ENCODE results near the gene PSME1.
A peak's percentile ranks its signal among the peaks of the same experiment; 100 is the strongest.

The PSME1 gene

DNA sequence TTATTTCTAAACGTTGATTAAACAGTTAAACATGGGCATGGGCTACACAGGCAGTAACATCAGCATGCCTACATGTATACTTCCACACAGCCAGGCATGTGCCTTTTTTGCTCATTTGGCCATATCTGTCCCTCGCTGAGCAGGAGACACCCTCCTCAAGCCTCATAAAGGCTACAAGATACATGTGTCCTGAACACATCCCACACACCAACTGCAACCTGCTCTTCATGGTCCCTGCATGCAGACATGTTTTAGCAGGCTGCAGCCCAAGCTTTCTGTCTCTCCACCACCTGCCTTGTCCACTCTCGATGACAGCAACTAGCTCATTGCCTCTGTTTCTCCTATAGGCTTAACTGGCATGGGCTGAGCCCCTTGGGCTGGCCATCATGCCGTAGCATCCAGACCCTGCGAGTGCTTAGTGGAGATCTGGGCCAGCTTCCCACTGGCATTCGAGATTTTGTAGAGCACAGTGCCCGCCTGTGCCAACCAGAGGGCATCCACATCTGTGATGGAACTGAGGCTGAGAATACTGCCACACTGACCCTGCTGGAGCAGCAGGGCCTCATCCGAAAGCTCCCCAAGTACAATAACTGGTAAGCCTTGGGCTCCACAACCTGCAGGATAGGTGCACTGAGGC lies 39.3 kb upstream of the PSME1 start:
- H3K9ac ChIP-seq (ENCODE audit: low read depth, low read length, poor library complexity), result no peak overlapping the region
- no peak overlapping the region for H2BK5ac ChIP-seq (ENCODE audit: low read length)
- H3K14ac ChIP-seq (ENCODE audit: low read length), result no peak overlapping the region
- H3K4me1 ChIP-seq (ENCODE audit: control insufficient read depth in 2 of 2, insufficient read depth in 1 of 2, low read depth in 1 of 2, low read length in 2 of 2), result peaks cover 11% of the 10 kb centered on the region in 2 donors
- no peak overlapping the region for H3K4me2 ChIP-seq (ENCODE audit: insufficient read depth, low read length, poor library complexity, severe bottlenecking)
- no peak for DNase-seq (ENCODE audit: low spot score)
- H2BK15ac ChIP-seq (ENCODE audit: low read length), result no peak overlapping the region
- no peak overlapping the region for H3K23ac ChIP-seq (ENCODE audit: low read depth, low read length, poor library complexity)
- no peak overlapping the region for H2BK12ac ChIP-seq (ENCODE audit: low read length)
- no peaks in the 10 kb centered on the region for H3K9me3 ChIP-seq (replicated peaks in 1 of 2; ENCODE audit: control insufficient read depth in 2 of 2, insufficient read depth in 1 of 2, low read depth in 1 of 2, low read length in 2 of 2)
- no peak overlapping the region for H2AFZ ChIP-seq (ENCODE audit: low read length)
- no peak overlapping the region for H2BK120ac ChIP-seq (ENCODE audit: low read depth, low read length)
- no peak overlapping the region for H3K18ac ChIP-seq (ENCODE audit: low read length)
- no peak overlapping the region for H3K4ac ChIP-seq (ENCODE audit: low read length)
- no peak overlapping the region for H4K8ac ChIP-seq (ENCODE audit: low read depth, low read length)
- no peak overlapping the region for H3K27ac ChIP-seq (replicated peaks; ENCODE audit: low read length)
- no peaks in the 10 kb centered on the region for H3K27me3 ChIP-seq (ENCODE audit: control insufficient read depth in 3 of 3, insufficient read depth in 3 of 3, low read depth in 1 of 3, low read length in 3 of 3)
- WGBS, 2 donors (ENCODE audit: extremely low coverage in 2 of 2, insufficient read length in 2 of 2, insufficient replicate concordance in 1 of 2), result no CpG with 5 or more reads among the region's 8 CpGs
- no peak overlapping the region for H2AK5ac ChIP-seq (ENCODE audit: low read depth, low read length)
- H3K4me3 ChIP-seq (ENCODE audit: low read length in 2 of 2), result no peak overlapping the region
- H3K79me1 ChIP-seq (ENCODE audit: low read depth, low read length), result no peaks in the 10 kb centered on the region
- peaks cover 18 to 31% of the 10 kb centered on the region in 2 donors for H3K36me3 ChIP-seq (replicated peaks in 1 of 2; ENCODE audit: control insufficient read depth in 2 of 2, insufficient read depth in 2 of 2, low read length in 2 of 2)
- no peak overlapping the region for H4K91ac ChIP-seq (ENCODE audit: low read depth, low read length, poor library complexity)

- Histone ChIP-seq H4K8ac (ENCODE audit: low read depth, low read length) (no peak overlapping the region), H3K4ac (ENCODE audit: low read length) (no peak overlapping the region), H4K91ac (ENCODE audit: low read depth, low read length, poor library complexity) (no peak overlapping the region), H3K27ac (replicated peaks; ENCODE audit: low read length) (no peak overlapping the region), H2BK120ac (ENCODE audit: low read depth, low read length) (no peak overlapping the region), H3K18ac (ENCODE audit: low read length) (no peak overlapping the region), H3K4me3 (ENCODE audit: low read length in 2 of 2) (no peak overlapping the region), H3K23ac (ENCODE audit: low read depth, low read length, poor library complexity) (peak overlapping the region; percentile 26), H3K36me3 (replicated peaks in 1 of 2; ENCODE audit: control insufficient read depth in 2 of 2, insufficient read depth in 2 of 2, low read length in 2 of 2) (peaks cover 27 to 40% of the 10 kb centered on the region in 2 donors), H3K14ac (ENCODE audit: low read length) (no peak overlapping the region), H2AFZ (ENCODE audit: low read length) (no peak overlapping the region), H2BK15ac (ENCODE audit: low read length) (no peak overlapping the region), H2AK5ac (ENCODE audit: low read depth, low read length) (no peak overlapping the region), H3K9ac (ENCODE audit: low read depth, low read length, poor library complexity) (peak overlapping the region; percentile 60), H3K4me1 (ENCODE audit: control insufficient read depth in 2 of 2, insufficient read depth in 1 of 2, low read depth in 1 of 2, low read length in 2 of 2) (peaks cover 11% of the 10 kb centered on the region in 2 donors), H3K79me1 (ENCODE audit: low read depth, low read length) (no peaks in the 10 kb centered on the region), H3K9me3 (replicated peaks in 1 of 2; ENCODE audit: control insufficient read depth in 2 of 2, insufficient read depth in 1 of 2, low read depth in 1 of 2, low read length in 2 of 2) (no peaks in the 10 kb centered on the region), H2BK12ac (ENCODE audit: low read length) (no peak overlapping the region), H2BK5ac (ENCODE audit: low read length) (no peak overlapping the region), H3K4me2 (ENCODE audit: insufficient read depth, low read length, poor library complexity, severe bottlenecking) (no peak overlapping the region), H3K27me3 (ENCODE audit: control insufficient read depth in 3 of 3, insufficient read depth in 3 of 3, low read depth in 1 of 3, low read length in 3 of 3) (no peaks in the 10 kb centered on the region)
- no peak for DNase-seq (ENCODE audit: low spot score)
- no CpG with 5 or more reads among the region's 16 CpGs for WGBS, 2 donors (ENCODE audit: extremely low coverage in 2 of 2, insufficient read length in 2 of 2, insufficient replicate concordance in 1 of 2)
Measured at GRCh38 chr14:24098229-24098926, 37.6 kb upstream of the PSME1 start.

DNA sequence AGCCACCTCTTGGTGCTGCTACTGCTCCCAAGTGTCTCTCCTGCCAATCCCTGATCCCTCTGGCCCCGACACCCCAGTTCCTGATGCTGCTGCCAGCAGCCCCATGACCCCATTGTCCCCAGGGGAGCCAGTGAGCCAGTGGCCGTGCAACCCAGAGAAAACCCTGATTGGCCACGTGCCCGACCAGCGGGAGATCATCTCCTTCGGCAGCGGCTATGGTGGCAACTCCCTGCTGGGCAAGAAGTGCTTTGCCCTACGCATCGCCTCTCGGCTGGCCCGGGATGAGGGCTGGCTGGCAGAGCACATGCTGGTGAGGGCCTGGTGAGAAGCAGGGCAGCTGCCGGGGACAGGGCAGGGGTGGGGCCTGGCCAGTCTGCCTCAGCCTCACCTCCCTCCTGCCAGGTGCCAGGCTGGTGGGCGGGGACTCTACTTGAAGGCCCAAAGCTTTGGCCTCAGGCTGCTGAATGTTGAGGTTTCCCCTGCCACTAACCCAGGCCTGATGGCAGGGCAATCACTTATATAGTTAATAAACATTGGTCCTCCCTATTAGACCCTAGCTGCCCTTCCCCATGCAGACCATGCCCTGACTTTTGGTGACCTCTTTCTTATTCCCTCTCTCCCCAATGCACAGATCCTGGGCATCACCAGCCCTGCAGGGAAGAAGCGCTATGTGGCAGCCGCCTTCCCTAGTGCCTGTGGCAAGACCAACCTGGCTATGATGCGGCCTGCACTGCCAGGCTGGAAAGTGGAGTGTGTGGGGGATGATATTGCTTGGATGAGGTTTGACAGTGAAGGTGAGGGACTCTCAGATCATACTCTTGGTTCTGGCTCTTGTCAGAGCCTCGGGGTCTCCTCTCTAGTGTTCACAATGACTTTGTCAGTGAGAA lies 36.8 kb upstream of the PSME1 start:
- no peak overlapping the region for H3K4me2 ChIP-seq (ENCODE audit: insufficient read depth, low read length, poor library complexity, severe bottlenecking)
- H3K4ac ChIP-seq (ENCODE audit: low read length), result no peak overlapping the region
- H3K9me3 ChIP-seq (replicated peaks in 1 of 2; ENCODE audit: control insufficient read depth in 2 of 2, insufficient read depth in 1 of 2, low read depth in 1 of 2, low read length in 2 of 2), result peaks cover 0 to 2% of the 10 kb centered on the region in 2 donors
- no peak overlapping the region for H4K8ac ChIP-seq (ENCODE audit: low read depth, low read length)
- H2BK120ac ChIP-seq (ENCODE audit: low read depth, low read length), result no peak overlapping the region
- H3K4me1 ChIP-seq (ENCODE audit: control insufficient read depth in 2 of 2, insufficient read depth in 1 of 2, low read depth in 1 of 2, low read length in 2 of 2), result peaks cover 7 to 11% of the 10 kb centered on the region in 2 donors
- H2BK12ac ChIP-seq (ENCODE audit: low read length), result no peak overlapping the region
- peaks cover 31 to 48% of the 10 kb centered on the region in 2 donors for H3K36me3 ChIP-seq (replicated peaks in 1 of 2; ENCODE audit: control insufficient read depth in 2 of 2, insufficient read depth in 2 of 2, low read length in 2 of 2)
- no peak overlapping the region for H3K23ac ChIP-seq (ENCODE audit: low read depth, low read length, poor library complexity)
- H3K14ac ChIP-seq (ENCODE audit: low read length), result no peak overlapping the region
- H2BK15ac ChIP-seq (ENCODE audit: low read length), result no peak overlapping the region
- H2BK5ac ChIP-seq (ENCODE audit: low read length), result no peak overlapping the region
- H2AK5ac ChIP-seq (ENCODE audit: low read depth, low read length), result no peak overlapping the region
- no CpG with 5 or more reads among the region's 17 CpGs for WGBS, 2 donors (ENCODE audit: extremely low coverage in 2 of 2, insufficient read length in 2 of 2, insufficient replicate concordance in 1 of 2)
- H2AFZ ChIP-seq (ENCODE audit: low read length), result no peak overlapping the region
- no peak for DNase-seq (ENCODE audit: low spot score)
- no peaks in the 10 kb centered on the region for H3K27me3 ChIP-seq (ENCODE audit: control insufficient read depth in 3 of 3, insufficient read depth in 3 of 3, low read depth in 1 of 3, low read length in 3 of 3)
- H3K9ac ChIP-seq (ENCODE audit: low read depth, low read length, poor library complexity), result peak overlapping the region; percentile 64
- H3K18ac ChIP-seq (ENCODE audit: low read length), result no peak overlapping the region
- H3K79me1 ChIP-seq (ENCODE audit: low read depth, low read length), result no peaks in the 10 kb centered on the region
- no peak overlapping the region for H3K27ac ChIP-seq (replicated peaks; ENCODE audit: low read length)
- H3K4me3 ChIP-seq (ENCODE audit: low read length in 2 of 2), result no peak overlapping the region
- H4K91ac ChIP-seq (ENCODE audit: low read depth, low read length, poor library complexity), result no peak overlapping the region

All from neuronal stem cell (in vitro differentiated cells).